Activated naive CD4-positive, alpha-beta T cell treated with anti-CD3 and anti-CD28 coated beads, Interleukin-2, amount 10 ng/mL, durations not matched to agents 7 days and 5 days (primary cell): Measurements from ENCODE around the gene TTC21B.

Experiments
- CTCF ChIA-PET: fragments of 350-600 bp; sonication (Branson Sonifier 250); formaldehyde crosslinking; loops from one replicate; lab custom pipeline; 2021; ENCODE audit warnings: antibody characterized with exemption; lab: Charles Lee
- DNase-seq: peaks from one replicate; pipeline ENCODE4 v3.0.0-alpha.2; 2020
- H3K27ac Mint-ChIP-seq: one replicate; pipeline ENCODE4 v1.8.0; 2021; ENCODE audit warnings: mild to moderate bottlenecking, moderate library complexity, mixed read lengths
- H3K27me3 Mint-ChIP-seq: one replicate; pipeline ENCODE4 v1.8.0; 2021; ENCODE audit warnings: mild to moderate bottlenecking, mixed read lengths
- H3K36me3 Mint-ChIP-seq: one replicate; pipeline ENCODE4 v1.8.0; 2021; ENCODE audit warnings: mixed read lengths
- H3K4me1 Mint-ChIP-seq: one replicate; pipeline ENCODE4 v1.8.0; 2021; ENCODE audit warnings: mixed read lengths
- H3K4me3 Mint-ChIP-seq: one replicate; pipeline ENCODE4 v1.8.0; 2021; ENCODE audit warnings: mild to moderate bottlenecking, moderate library complexity, mixed read lengths
- H3K9me3 Mint-ChIP-seq: one replicate; pipeline ENCODE4 v1.8.0; 2021; ENCODE audit warnings: mixed read lengths

TTC21B gene

DNA sequence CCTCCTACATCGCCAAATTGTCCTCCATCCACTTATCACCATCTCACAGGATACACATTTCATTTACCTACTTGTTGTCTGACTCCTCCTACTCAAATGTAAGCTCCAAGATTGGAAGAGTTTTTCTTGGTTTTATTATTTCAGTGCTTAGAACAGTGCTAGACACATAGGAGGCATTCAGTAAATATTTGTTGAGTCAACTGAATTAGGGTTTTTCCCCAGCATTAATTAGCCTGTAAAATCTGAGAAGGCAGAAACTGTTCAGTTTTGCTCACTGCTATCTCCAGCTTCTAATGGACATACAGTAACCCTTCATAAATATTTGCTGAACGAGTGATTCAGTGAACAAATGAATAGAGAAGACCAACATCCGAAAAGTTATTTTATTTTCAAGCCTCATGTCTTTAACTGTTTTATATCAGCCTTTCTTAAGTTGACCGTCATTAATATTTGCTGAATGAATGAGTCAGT is 800 bp downstream of the TTC21B start:
- Mint-ChIP-seq H3K4me3 (no peak overlapping the region), H3K27me3 (no peaks in the 10 kb centered on the region), H3K27ac (no peak overlapping the region), H3K4me1 (peaks cover 11% of the 10 kb centered on the region), H3K9me3 (no peaks in the 10 kb centered on the region), H3K36me3 (peaks cover 6% of the 10 kb centered on the region)
- CTCF ChIA-PET = interaction anchor here (0.7 to 1.5 kb wide), 5 partner anchors 8 to 176 kb away, joined by 3 to 4 read pairs (median 3); no protein-coding TSS in a partner anchor
- DNase-seq = no peak

DNA sequence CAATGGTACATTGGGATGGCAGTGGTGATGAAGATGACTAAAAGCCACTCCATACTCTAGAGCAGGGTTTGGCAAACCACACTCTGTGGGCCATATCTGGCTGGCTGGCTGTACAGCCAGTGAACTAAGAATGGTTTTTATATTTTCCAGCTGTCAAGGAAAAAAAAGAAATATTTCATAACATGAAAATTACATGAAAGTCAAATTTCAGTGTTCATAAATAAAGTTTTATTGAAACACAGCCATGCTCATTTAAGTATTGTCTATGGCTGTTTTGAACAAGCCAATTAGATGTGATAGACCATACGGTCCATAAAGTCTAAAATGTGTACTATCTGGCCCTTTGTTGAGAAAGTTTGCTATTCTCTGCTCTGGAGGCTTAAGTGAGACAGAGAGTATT is 1.5 kb downstream of the TTC21B start:
- Mint-ChIP-seq H3K36me3 (peaks cover 10% of the 10 kb centered on the region), H3K27ac (no peak overlapping the region), H3K27me3 (no peaks in the 10 kb centered on the region), H3K4me1 (peaks cover 11% of the 10 kb centered on the region), H3K4me3 (no peak overlapping the region), H3K9me3 (no peaks in the 10 kb centered on the region)
- CTCF ChIA-PET = interaction anchor here (0.7 to 1.5 kb wide), 2 partner anchors 15 to 77 kb away, joined by 3 to 4 read pairs; no protein-coding TSS in a partner anchor
- no peak for DNase-seq

- CTCF ChIA-PET = no interaction called here
Observed at GRCh38 chr2:165950438-165950837, 3.1 kb downstream of the TTC21B start.

DNA sequence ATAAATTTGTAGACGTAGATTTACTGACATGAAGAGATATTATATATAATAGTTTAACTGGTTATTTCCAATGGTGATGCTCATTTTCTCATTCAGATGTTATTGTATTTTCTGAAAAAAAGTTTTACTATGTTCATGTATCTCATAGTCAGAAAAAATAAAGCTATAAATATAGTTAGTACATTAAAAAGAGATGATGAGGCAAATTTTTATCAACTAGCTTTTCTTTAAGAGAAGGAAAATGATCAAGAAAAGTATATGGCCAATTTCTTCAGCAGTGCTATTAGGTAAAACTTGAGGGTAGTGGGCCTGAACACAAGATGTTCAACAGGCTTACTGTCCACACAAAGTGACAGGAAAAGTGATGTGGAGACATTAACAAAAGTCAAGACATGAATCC is 11.7 kb downstream of the TTC21B start:
- no peaks in the 10 kb centered on the region for H3K27me3 Mint-ChIP-seq
- H3K36me3 Mint-ChIP-seq = peaks cover 35% of the 10 kb centered on the region
- H3K27ac Mint-ChIP-seq = no peak overlapping the region
- H3K4me3 Mint-ChIP-seq = no peak overlapping the region
- no peaks in the 10 kb centered on the region for H3K4me1 Mint-ChIP-seq
- no peak for DNase-seq
- no peaks in the 10 kb centered on the region for H3K9me3 Mint-ChIP-seq
- CTCF ChIA-PET = interaction anchor here (1.4 kb wide), 1 partner anchor 18 kb away, joined by 3 read pairs; no protein-coding TSS in a partner anchor

More at GRCh38 chr2:165950438-165950837, 3.1 kb downstream of the TTC21B start:
- no peaks in the 10 kb centered on the region for H3K9me3 Mint-ChIP-seq
- no peak for DNase-seq
- H3K36me3 Mint-ChIP-seq = peaks cover 10% of the 10 kb centered on the region
- no peak overlapping the region for H3K4me3 Mint-ChIP-seq
- H3K27ac Mint-ChIP-seq = no peak overlapping the region
- peaks cover 10% of the 10 kb centered on the region for H3K4me1 Mint-ChIP-seq
- H3K27me3 Mint-ChIP-seq = no peaks in the 10 kb centered on the region

- no peaks in the 10 kb centered on the region for H3K9me3 Mint-ChIP-seq
- no peak overlapping the region for H3K4me3 Mint-ChIP-seq
- no peaks in the 10 kb centered on the region for H3K27me3 Mint-ChIP-seq
- H3K27ac Mint-ChIP-seq = no peak overlapping the region
- CTCF ChIA-PET = no interaction called here
- H3K4me1 Mint-ChIP-seq = no peaks in the 10 kb centered on the region
- no peak for DNase-seq
- peaks cover 40% of the 10 kb centered on the region for H3K36me3 Mint-ChIP-seq
Observed at GRCh38 chr2:165938237-165938636, 15.3 kb downstream of the TTC21B start.

GRCh38 chr2:165933211-165933910 is 20.2 kb downstream of the TTC21B start:
- Mint-ChIP-seq H3K4me3 (no peak overlapping the region), H3K4me1 (no peaks in the 10 kb centered on the region), H3K27me3 (no peaks in the 10 kb centered on the region), H3K27ac (no peak overlapping the region), H3K36me3 (peaks cover 22% of the 10 kb centered on the region), H3K9me3 (no peaks in the 10 kb centered on the region)
- CTCF ChIA-PET = no interaction called here
- no peak for DNase-seq

GRCh38 chr2:165927774-165928173 is 25.8 kb downstream of the TTC21B start:
- H3K36me3 Mint-ChIP-seq = peaks cover 31% of the 10 kb centered on the region
- no peaks in the 10 kb centered on the region for H3K9me3 Mint-ChIP-seq
- no peak for DNase-seq
- no peak overlapping the region for H3K27ac Mint-ChIP-seq
- H3K4me1 Mint-ChIP-seq = no peaks in the 10 kb centered on the region
- no peaks in the 10 kb centered on the region for H3K27me3 Mint-ChIP-seq
- CTCF ChIA-PET = no interaction called here
- no peak overlapping the region for H3K4me3 Mint-ChIP-seq

GRCh38 chr2:165927353-165927752 is 26.2 kb downstream of the TTC21B start:
- Mint-ChIP-seq H3K4me1 (no peaks in the 10 kb centered on the region), H3K27ac (no peak overlapping the region), H3K9me3 (no peaks in the 10 kb centered on the region), H3K4me3 (no peak overlapping the region), H3K36me3 (peaks cover 34% of the 10 kb centered on the region), H3K27me3 (no peaks in the 10 kb centered on the region)
- CTCF ChIA-PET = no interaction called here
- no peak for DNase-seq

GRCh38 chr2:165924946-165925345 is 28.6 kb downstream of the TTC21B start:
- DNase-seq = no peak
- CTCF ChIA-PET = no interaction called here
- Mint-ChIP-seq H3K4me3 (no peak overlapping the region), H3K4me1 (peaks cover 12% of the 10 kb centered on the region), H3K27me3 (no peaks in the 10 kb centered on the region), H3K27ac (no peak overlapping the region), H3K36me3 (peaks cover 38% of the 10 kb centered on the region), H3K9me3 (no peaks in the 10 kb centered on the region)

- Mint-ChIP-seq H3K27me3 (no peaks in the 10 kb centered on the region), H3K4me3 (no peak overlapping the region), H3K4me1 (peaks cover 12% of the 10 kb centered on the region), H3K27ac (no peak overlapping the region), H3K9me3 (no peaks in the 10 kb centered on the region), H3K36me3 (peaks cover 26% of the 10 kb centered on the region)
- DNase-seq = no peak
- CTCF ChIA-PET = interaction anchor here (1.4 kb wide), 1 partner anchor 46 kb away, joined by 3 read pairs; no protein-coding TSS in a partner anchor
Observed at GRCh38 chr2:165920748-165921147, 32.8 kb downstream of the TTC21B start.

DNA sequence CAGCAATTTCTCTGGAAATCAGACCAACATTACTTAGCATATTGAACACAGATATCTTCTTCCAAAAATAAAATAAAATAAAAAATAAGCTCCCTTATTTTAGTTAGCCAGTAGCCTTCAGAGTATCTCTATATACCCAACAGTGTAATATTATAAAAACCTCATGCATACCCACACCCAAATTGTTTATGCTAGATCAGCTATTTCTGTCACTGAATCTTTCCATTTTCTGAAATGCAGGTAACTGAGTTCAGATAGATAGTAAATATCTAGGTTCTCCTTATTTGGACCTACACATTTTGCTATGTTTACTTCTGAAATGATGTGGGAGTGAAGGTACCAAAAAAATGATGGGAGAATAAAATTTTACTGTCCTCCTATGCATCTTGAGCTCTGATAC is 39.9 kb downstream of the TTC21B start:
- CTCF ChIA-PET = no interaction called here
- Mint-ChIP-seq H3K4me3 (no peak overlapping the region), H3K27me3 (no peaks in the 10 kb centered on the region), H3K27ac (no peak overlapping the region), H3K36me3 (peaks cover 20% of the 10 kb centered on the region), H3K9me3 (no peaks in the 10 kb centered on the region), H3K4me1 (no peaks in the 10 kb centered on the region)
- DNase-seq = no peak

DNA sequence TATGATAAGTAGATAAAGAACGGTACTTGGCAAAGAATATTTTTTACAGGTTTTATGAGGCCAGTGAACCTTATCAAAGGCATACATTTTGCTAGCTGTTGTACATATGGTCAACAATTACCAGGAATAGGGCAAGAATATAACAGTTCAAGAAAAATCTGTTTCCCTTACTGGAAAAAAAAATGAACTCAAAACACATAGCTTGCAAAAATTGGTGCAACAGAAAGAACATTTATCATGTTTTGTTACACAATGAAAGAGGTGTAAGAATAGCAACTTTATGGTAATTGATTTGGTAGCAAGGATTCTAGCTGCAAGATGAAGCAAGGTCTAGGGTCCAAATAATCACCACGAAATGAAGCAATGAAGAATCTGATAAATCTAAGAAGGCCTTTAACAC is 41.6 kb downstream of the TTC21B start:
- no peak for DNase-seq
- Mint-ChIP-seq H3K27ac (no peak overlapping the region), H3K36me3 (peaks cover 15% of the 10 kb centered on the region)

GRCh38 chr2:165911231-165911630 is 42.3 kb downstream of the TTC21B start:
- Mint-ChIP-seq H3K4me3 (no peak overlapping the region), H3K36me3 (peaks cover 14% of the 10 kb centered on the region), H3K27me3 (no peaks in the 10 kb centered on the region), H3K27ac (no peak overlapping the region), H3K9me3 (no peaks in the 10 kb centered on the region), H3K4me1 (no peaks in the 10 kb centered on the region)
- DNase-seq = no peak
- CTCF ChIA-PET = no interaction called here

More for the DNA sequence above, 41.6 kb downstream of the TTC21B start:
- H3K4me3 Mint-ChIP-seq = no peak overlapping the region
- no peaks in the 10 kb centered on the region for H3K27me3 Mint-ChIP-seq
- no peaks in the 10 kb centered on the region for H3K9me3 Mint-ChIP-seq
- H3K4me1 Mint-ChIP-seq = no peaks in the 10 kb centered on the region
- CTCF ChIA-PET = no interaction called here

GRCh38 chr2:165909466-165909865 is 44.1 kb downstream of the TTC21B start:
- Mint-ChIP-seq H3K4me3 (no peak overlapping the region), H3K27me3 (no peaks in the 10 kb centered on the region), H3K9me3 (no peaks in the 10 kb centered on the region), H3K36me3 (peaks cover 15% of the 10 kb centered on the region), H3K4me1 (no peaks in the 10 kb centered on the region), H3K27ac (no peak overlapping the region)
- no peak for DNase-seq
- CTCF ChIA-PET = no interaction called here

DNA sequence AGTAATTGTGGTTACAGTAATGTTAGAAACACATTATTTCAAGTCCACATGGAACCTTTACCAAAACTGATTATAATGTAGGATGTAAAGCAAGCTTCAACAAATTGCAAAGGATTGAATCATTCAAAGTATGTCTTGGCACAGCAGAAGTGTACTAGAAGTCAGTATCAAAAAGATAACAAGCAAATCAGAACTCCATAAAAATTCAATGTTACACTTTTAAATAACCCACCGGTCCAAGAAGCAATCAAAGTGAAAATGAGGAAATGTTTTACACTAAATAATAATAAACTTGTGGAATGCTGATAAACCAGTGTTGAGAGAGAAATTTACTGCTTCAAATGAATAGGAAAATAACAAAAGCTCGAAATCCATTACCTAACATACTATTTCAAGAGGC is 47.7 kb downstream of the TTC21B start:
- DNase-seq = no peak
- Mint-ChIP-seq H3K4me1 (peaks cover 11% of the 10 kb centered on the region), H3K27me3 (no peaks in the 10 kb centered on the region), H3K4me3 (no peak overlapping the region), H3K27ac (no peak overlapping the region), H3K9me3 (no peaks in the 10 kb centered on the region), H3K36me3 (peaks cover 20% of the 10 kb centered on the region)
- CTCF ChIA-PET = no interaction called here
